ENCODE data around the gene ARHGAP28. TPM values are rescaled to one million over a fixed set of nuclear protein-coding genes. Genes with fewer than 3 reads are reported as not detected.
A peak's percentile ranks its signal among the peaks of the same experiment; 100 is the strongest.

ARHGAP28 gene
- polyA plus RNA-seq, 3 donors = not detected

- H3K36me3 ChIP-seq (replicated peaks in 1 of 2; ENCODE audit: control insufficient read depth in 1 of 2, insufficient read depth in 2 of 2, low read length in 2 of 2) = no peaks in the 10 kb centered on the region
- Mint-ChIP-seq H3K27me3 (ENCODE audit: low read depth in 3 of 3) (peaks cover 33 to 35% (median 35%) of the 10 kb centered on the region in 3 donors), H3K4me3 (peak overlapping the region in 1 of 2 donors; percentile 1), H3K4me1 (peaks cover 8% of the 10 kb centered on the region), H3K27ac (no peak overlapping the region), H3K9me3 (peaks cover 0 to 4% (median 0%) of the 10 kb centered on the region in 7 donors), H3K36me3 (peaks cover 2% of the 10 kb centered on the region in 2 donors)
- no peak overlapping the region for H3K27ac ChIP-seq (ENCODE audit: low read depth in 1 of 2, low read length in 2 of 2)
- no peak overlapping the region for H2AFZ ChIP-seq (ENCODE audit: insufficient read depth, low read depth, low read length, poor library complexity, severe bottlenecking)
- no peaks in the 10 kb centered on the region for H3K79me2 ChIP-seq (ENCODE audit: insufficient read depth, low read length)
- H3K9me3 ChIP-seq (replicated peaks in 1 of 2; ENCODE audit: control insufficient read depth in 1 of 2, insufficient read depth in 1 of 2, low read length in 2 of 2) = no peaks in the 10 kb centered on the region
- no peak for TF ChIP-seq CTCF (IDR thresholded peaks at IDR 0.05)
- H3K4me2 ChIP-seq (replicated peaks; ENCODE audit: extremely low read depth, low read length, poor library complexity, severe bottlenecking) = no peak overlapping the region
- intact Hi-C loops (cut with micrococcal nuclease) = loop anchor here in 1 of 2 donors (10.0 kb wide), 1 partner anchor 64 kb away; no protein-coding TSS in a partner anchor
- H3K27me3 ChIP-seq (ENCODE audit: control insufficient read depth in 2 of 2, insufficient read depth in 2 of 2, low read length in 2 of 2) = peaks cover 20 to 33% of the 10 kb centered on the region in 2 donors
- no peaks in the 10 kb centered on the region for H3K4me1 ChIP-seq (ENCODE audit: control insufficient read depth in 1 of 2, insufficient read depth in 2 of 2, low read length in 2 of 2)
- 0% methylated on average over 1 of the region's 4 CpGs for WGBS (ENCODE audit: insufficient coverage)
- H4K20me1 ChIP-seq (ENCODE audit: insufficient read depth, low read length) = no peaks in the 10 kb centered on the region
- no peak overlapping the region for H3K9ac ChIP-seq (ENCODE audit: insufficient read depth, low read length, poor library complexity, severe bottlenecking)
- DNase-seq = no peak
- H3K4me3 ChIP-seq (replicated peaks in 1 of 3; ENCODE audit: low read depth in 2 of 3, low read length in 3 of 3) = no peak overlapping the region
These were observed 1.1 kb downstream of the ARHGAP28 start for GRCh38 chr18:6730416-6731221.

DNA sequence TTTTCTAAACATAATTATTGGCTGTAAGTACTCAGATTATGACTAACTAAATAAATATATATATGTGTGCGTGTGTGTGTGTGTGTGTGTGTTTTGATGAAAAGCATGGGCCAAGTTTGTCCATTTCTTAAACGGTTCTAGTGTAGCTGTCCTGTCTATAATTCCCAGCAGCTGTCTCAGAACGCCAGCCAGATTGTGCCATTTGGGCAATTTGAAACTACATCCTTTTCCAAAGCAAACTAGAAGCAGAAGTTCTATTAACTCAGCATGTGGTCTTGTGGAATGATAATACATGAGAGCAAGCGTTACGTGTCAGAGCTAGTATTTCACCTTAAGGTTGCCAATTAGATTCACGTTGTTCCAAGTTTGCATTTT lies 1.7 kb downstream of the ARHGAP28 start:
- TF ChIP-seq CTCF (IDR thresholded peaks at IDR 0.05) = no peak
- WGBS (ENCODE audit: insufficient coverage) = 93% methylated on average over 3 of the region's 6 CpGs
- Histone ChIP-seq H3K4me1 (ENCODE audit: control insufficient read depth in 1 of 2, insufficient read depth in 2 of 2, low read length in 2 of 2) (no peaks in the 10 kb centered on the region), H2AFZ (ENCODE audit: insufficient read depth, low read depth, low read length, poor library complexity, severe bottlenecking) (no peak overlapping the region), H3K27ac (ENCODE audit: low read depth in 1 of 2, low read length in 2 of 2) (no peak overlapping the region), H3K36me3 (replicated peaks in 1 of 2; ENCODE audit: control insufficient read depth in 1 of 2, insufficient read depth in 2 of 2, low read length in 2 of 2) (no peaks in the 10 kb centered on the region), H3K9me3 (replicated peaks in 1 of 2; ENCODE audit: control insufficient read depth in 1 of 2, insufficient read depth in 1 of 2, low read length in 2 of 2) (no peaks in the 10 kb centered on the region), H3K4me2 (replicated peaks; ENCODE audit: extremely low read depth, low read length, poor library complexity, severe bottlenecking) (no peak overlapping the region), H4K20me1 (ENCODE audit: insufficient read depth, low read length) (no peaks in the 10 kb centered on the region), H3K4me3 (replicated peaks in 1 of 3; ENCODE audit: low read depth in 2 of 3, low read length in 3 of 3) (no peak overlapping the region), H3K79me2 (ENCODE audit: insufficient read depth, low read length) (no peaks in the 10 kb centered on the region), H3K9ac (ENCODE audit: insufficient read depth, low read length, poor library complexity, severe bottlenecking) (no peak overlapping the region), H3K27me3 (ENCODE audit: control insufficient read depth in 2 of 2, insufficient read depth in 2 of 2, low read length in 2 of 2) (peaks cover 20 to 33% of the 10 kb centered on the region in 2 donors)
- H3K9me3 Mint-ChIP-seq = peaks cover 0 to 4% (median 0%) of the 10 kb centered on the region in 7 donors
- H3K27me3 Mint-ChIP-seq (ENCODE audit: low read depth in 3 of 3) = peaks cover 33 to 35% (median 35%) of the 10 kb centered on the region in 3 donors
- no peak overlapping the region for H3K27ac Mint-ChIP-seq
- intact Hi-C loops (cut with micrococcal nuclease) = loop anchor here in 1 of 2 donors (10.0 kb wide), 1 partner anchor 64 kb away; no protein-coding TSS in a partner anchor
- DNase-seq = no peak
- no peak overlapping the region for H3K4me3 Mint-ChIP-seq
- H3K36me3 Mint-ChIP-seq = peaks cover 2% of the 10 kb centered on the region in 2 donors
- H3K4me1 Mint-ChIP-seq = peaks cover 8% of the 10 kb centered on the region
